HG03175 (cell line): ENCODE measurements around the gene DIP2A.

ENCODE experiments used
- ATAC-seq: cut with Tn5 transposase; IDR thresholded peaks from one replicate; pipeline ENCODE4 v1.9.1; 2021; ENCODE audit warnings: mild to moderate bottlenecking, moderate library complexity; ENCODE audit not compliant: unreplicated experiment

The DIP2A gene

GRCh38 chr21:46480466-46480865 is 21.8 kb downstream of the DIP2A start:
- ATAC-seq, result no peak

GRCh38 chr21:46482225-46482845 is 23.6 kb downstream of the DIP2A start:
- no peak for ATAC-seq

- ATAC-seq, result no peak
These were observed 24.1 kb downstream of the DIP2A start for GRCh38 chr21:46482846-46483231.

GRCh38 chr21:46483300-46484295 is 24.9 kb downstream of the DIP2A start:
- ATAC-seq, result no peak

GRCh38 chr21:46486481-46487126 is 27.9 kb downstream of the DIP2A start:
- ATAC-seq, result no peak

- no peak for ATAC-seq
These were observed 30.5 kb downstream of the DIP2A start for GRCh38 chr21:46489162-46489663.

GRCh38 chr21:46489800-46490199 is 31.1 kb downstream of the DIP2A start:
- ATAC-seq, result no peak

- ATAC-seq, result no peak
These were observed 32.9 kb downstream of the DIP2A start for GRCh38 chr21:46491553-46491952.

GRCh38 chr21:46492851-46493250 is 34.2 kb downstream of the DIP2A start:
- no peak for ATAC-seq

GRCh38 chr21:46493828-46494227 is 35.1 kb downstream of the DIP2A start:
- ATAC-seq, result no peak

GRCh38 chr21:46498335-46499050 is 39.8 kb downstream of the DIP2A start:
- no peak for ATAC-seq

- no peak for ATAC-seq
These were observed 41.7 kb downstream of the DIP2A start for GRCh38 chr21:46500224-46500861.

GRCh38 chr21:46503922-46504550 is 45.3 kb downstream of the DIP2A start:
- no peak for ATAC-seq

GRCh38 chr21:46504666-46505065 is 46.0 kb downstream of the DIP2A start:
- ATAC-seq, result no peak

- ATAC-seq, result no peak
These were observed 48.9 kb downstream of the DIP2A start for GRCh38 chr21:46507562-46507961.

- ATAC-seq, result no peak
These were observed 51.2 kb downstream of the DIP2A start for GRCh38 chr21:46509741-46510502.

- no peak for ATAC-seq
These were observed 56.4 kb downstream of the DIP2A start for GRCh38 chr21:46515109-46515508.

GRCh38 chr21:46516068-46516467 is 57.4 kb downstream of the DIP2A start:
- ATAC-seq, result no peak

GRCh38 chr21:46517361-46517760 is 58.7 kb downstream of the DIP2A start:
- ATAC-seq, result no peak
